NCI-H2196 (cell line): Measurements from ENCODE around the gene TLX2.

ENCODE experiments used
- DNase-seq: peaks from one replicate; lab custom pipeline; 2025; ENCODE audit not compliant: unreplicated experiment; lab: John Stamatoyannopoulos, UW

The TLX2 gene

DNA sequence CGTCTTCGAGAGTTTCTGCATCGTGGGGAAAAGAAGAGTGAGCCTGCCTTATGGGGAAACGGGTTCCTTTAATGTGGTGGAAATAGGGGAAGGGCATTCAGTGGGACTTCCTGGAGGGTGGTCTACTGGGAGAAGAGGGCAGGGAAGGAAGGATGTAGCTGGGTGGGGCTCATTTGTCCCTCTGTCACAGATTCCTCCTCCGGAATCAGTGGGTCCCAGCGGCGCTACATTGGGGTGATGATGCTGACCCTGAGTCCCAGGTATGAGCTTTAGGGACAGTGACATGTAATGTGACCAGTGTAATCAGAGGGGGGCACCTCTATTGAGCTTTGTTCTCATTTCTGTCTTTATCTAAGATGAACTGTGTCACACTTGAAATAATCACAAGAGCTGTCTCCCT, 17.4 kb downstream of the TLX2 start:
- DNase-seq: no peak

DNA sequence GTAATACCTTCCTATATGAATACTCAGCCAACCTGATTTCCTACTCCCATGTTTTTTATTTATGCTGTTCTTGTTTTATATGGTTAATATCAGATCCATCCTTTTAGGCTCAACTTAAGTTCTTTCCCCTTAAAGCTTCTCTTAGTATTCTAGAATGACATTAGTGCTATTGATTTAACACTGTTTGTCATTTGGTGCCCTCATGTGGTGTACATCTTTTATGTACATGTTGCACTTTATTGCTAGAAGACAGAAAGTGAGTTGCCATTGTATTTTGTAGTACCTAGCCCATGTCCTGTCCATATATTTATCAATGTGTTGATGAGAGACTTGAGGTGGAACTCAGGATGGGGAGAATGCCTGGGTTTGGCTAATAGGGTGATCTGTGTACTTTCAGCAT, 18.0 kb downstream of the TLX2 start:
- no peak for DNase-seq

DNA sequence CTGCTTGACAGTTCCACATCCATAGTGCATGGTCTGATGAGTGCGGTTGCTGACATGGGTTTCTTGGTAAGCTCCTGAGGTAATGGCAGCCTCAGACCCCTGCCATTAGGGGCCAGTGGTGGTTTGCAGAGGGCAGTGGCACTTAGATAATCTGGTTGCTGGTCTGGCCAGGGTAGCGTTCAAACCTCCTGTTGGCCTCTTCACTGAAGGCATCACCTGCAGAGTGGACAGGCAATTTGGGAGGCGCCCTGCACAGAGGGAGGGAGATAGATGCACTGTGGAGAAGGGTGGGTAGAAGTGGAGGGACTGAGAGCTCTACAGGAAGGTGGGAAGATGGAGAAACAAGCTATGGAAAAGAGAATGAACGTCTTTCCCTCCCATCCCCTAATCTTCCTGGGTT, 19.2 kb downstream of the TLX2 start:
- DNase-seq: no peak

DNA sequence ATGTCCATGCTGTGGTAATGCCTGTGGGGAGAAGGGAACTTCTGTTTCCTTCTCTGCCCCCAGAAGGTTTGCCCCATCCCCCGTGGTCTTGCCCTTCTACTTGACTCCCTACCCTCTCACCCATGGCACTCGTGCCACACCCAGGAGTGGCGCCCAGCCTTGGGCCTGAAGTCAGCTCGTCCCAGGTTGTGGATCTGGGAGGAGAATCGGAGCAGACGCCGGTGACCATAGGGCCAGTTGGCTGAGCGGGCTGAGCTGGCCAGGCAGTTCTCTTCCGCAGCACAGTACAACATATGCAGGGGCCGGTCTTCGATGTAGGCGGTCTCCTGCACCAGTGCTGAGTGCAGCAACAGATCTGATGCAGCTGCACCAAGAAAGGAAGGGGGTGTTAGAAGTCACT, 20.2 kb downstream of the TLX2 start:
- DNase-seq: no peak

DNA sequence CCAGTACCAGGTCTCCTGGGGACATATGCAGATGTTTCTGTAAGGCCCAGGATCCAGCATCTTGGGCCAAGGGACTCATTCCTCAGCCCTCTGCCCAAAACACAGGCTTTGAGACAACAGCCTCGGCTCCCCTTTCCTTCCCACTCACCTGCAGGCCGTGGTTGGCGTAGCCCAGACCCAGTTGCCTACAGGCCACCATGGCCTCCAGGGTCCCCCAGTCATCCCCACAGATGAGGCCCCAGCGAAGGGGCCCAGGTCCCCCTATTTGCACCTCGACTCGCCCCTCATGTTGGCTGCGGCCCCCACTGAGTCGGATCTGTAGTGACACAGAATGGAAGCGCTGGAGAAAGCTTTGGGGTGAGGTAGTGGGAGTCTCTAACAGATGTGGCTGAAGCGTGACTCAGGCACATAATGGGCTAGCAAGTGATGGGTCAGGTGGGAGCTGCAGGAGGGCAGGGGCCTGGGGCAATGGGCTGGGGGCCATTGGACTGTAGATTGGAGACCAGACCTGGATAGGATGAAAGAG, 21.3 kb downstream of the TLX2 start:
- DNase-seq: no peak

DNA sequence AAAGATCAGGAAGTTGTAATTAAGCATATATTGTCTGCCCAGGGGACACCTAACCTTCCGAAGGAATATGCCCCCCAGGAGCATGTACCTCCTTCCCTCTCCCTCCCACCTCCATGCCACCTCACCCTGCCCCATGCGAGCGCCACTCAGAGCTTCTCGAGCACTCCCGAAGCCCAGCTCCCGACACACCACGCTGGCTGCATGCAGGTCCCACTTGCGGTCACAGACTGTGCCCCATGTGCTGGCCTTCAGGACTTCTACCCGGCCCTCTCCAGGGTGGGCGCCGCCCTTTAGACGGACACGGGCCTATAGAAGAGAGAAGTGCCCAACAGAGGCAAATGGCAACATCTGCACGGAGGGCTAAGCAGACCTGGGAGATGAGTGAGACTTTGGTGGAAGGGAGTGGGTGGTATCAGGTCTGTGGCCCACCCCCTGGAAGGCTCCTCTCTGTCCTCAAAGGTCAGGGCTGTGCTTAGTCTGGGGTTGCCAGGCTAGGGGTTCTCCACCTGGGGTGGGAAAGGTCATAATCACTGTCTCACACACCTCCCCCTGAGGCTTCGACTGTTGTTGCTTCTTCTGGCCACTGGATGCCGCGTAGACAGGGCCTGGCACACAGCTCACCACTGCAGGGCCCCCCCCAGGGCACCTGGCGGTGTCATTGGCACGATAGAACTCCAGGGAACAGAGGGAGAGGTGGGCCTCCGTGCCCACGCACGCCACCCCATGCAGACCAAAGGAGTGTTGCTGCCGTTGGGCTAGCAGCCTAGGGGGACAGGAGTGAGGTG, 22.1 kb downstream of the TLX2 start:
- no peak for DNase-seq

DNA sequence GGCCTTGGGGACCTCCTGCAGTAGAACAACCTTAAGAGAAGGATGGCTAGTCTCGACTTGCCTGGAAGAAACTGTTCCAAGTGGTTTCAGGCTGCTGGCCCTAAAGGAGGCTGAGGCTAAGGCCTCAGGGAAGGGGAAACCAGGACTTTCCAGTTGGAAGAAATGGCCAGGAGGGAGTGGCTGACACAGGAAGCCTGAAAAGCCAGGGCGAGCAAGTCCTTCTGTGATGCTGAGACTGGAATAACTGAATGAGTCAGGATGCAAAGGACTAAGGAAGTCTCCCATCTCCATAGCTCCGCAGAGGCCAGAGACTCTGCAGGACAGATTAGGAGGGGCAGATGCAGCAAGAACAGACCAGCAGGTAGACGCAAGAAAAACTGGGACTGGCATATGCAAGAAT, 22.9 kb downstream of the TLX2 start:
- no peak for DNase-seq

DNA sequence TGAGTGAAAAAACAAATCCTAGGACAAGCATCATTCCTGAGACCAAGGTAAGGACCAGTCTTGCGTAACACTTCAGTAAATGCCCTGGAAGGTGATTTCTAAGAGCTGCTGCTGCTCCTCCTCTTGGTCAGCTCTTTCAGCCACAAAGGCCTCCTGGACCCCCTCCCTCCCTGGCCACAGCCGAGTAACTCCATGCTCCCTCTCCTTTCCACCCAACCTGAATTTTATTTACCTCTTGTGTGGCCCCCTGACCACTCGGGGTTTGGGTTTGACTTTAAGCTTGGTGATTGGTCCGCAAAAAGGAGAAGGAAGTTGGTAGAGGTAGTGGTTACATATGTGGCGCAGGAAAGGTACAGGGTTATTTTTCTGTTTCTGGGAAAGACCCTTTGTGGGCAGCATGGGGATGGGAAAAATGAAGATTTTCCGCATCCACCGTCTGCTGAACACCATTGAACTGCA, 24.7 kb downstream of the TLX2 start:
- no peak for DNase-seq

DNA sequence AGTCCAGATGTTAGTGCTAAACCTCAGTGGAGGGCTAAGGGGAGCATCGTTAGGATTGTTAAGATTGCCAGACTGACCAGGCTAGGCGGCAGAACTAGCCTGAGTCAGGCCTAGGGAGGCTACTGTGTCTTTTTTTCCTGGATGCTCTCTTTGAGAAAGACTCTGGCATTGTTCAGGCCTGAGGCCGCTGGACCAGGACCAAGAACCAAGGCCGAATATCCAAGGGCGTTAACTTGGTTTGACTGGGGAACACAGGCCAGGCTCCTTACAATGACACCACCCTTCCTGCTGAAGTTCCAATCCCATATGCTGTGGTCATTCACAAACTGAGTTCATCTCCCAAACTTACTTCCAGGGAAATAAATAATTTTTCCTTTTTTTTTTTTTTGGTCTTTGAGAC, 26.0 kb downstream of the TLX2 start:
- no peak for DNase-seq

DNA sequence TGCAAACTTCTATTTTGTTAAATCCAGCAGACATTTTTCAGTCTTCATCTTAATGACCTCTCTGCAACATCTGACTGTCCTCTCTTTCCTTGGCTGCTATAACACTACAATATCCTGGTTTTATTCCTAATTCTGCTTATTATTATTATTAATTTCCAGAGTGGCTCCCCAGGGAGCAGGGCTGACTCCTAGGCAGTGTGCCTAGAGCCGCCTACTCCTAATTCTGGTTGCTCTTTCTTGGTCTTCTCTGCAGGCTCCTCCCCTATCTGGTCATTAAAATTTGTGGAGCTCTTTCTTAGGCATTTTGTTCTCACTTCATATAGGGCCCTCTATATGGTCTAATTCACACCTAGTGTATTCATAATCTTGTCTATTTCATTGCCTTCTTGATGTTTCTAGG, 28.7 kb downstream of the TLX2 start:
- no peak for DNase-seq

DNA sequence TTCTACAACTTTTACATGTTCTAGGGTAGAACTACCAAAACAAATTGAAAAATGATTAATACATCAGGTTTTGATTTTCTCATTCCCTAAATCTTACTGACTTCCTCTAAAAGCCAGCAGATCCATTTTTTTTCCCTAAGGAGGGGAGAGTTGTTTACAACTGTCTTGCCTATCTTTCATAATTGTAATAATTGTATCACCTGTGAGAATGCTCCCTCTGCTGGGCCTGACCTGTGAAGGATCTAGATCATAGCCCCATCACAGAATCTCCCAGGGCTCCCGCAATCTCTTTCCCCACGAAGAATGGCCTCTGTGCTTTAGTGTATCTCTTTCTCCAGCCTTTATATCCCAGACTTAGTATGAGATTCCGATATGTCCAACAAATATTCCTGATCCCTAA, 30.4 kb downstream of the TLX2 start:
- DNase-seq: no peak

DNA sequence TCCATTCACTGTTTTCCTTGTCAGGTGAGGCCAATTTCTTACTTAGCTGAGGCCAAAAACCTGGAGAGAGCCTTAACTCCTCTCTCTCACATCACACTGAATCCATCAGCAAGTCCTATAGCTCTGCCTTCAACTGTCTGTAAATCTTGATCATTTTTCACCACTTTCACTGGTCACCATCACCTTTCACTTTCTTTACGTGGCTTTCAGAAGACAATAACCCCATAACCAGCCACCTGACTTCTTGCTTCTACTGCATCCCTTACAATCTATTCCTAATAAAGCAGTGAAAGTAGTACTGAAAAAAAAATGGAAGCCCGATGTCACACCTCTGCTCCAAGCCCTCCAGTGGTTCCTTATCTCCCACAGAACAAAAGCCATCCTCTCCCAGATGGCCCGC, 31.8 kb downstream of the TLX2 start:
- no peak for DNase-seq

DNA sequence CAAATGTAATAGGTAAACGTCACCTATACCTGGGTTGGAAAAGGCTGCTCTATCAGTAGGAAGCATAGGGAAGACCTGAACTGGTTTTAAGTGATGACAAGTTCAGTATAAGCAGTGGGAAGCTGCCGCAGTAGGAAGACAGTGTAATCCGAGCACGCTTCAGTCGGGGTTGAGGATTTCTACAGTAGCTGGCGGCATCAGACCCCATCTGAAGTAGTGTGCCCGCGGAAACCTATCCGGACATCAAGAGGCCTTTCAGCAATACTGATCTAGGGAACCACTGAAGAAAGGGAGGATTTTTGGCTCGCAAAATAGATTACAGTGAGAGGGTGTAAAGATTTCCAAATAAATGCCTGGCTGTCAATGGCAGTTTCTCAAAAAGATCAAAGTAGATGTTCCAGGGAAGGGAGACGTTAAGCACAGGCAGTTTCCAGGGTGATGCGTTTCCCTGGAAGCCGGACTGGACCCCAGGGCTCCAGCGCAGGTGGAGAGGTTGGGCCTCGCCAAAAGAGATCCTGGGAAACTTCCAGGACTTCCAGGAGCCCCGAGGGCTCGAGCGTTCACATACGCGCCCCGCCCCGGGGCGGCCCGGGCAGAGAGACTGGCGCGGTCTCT, 34.1 kb downstream of the TLX2 start:
- no peak for DNase-seq

DNA sequence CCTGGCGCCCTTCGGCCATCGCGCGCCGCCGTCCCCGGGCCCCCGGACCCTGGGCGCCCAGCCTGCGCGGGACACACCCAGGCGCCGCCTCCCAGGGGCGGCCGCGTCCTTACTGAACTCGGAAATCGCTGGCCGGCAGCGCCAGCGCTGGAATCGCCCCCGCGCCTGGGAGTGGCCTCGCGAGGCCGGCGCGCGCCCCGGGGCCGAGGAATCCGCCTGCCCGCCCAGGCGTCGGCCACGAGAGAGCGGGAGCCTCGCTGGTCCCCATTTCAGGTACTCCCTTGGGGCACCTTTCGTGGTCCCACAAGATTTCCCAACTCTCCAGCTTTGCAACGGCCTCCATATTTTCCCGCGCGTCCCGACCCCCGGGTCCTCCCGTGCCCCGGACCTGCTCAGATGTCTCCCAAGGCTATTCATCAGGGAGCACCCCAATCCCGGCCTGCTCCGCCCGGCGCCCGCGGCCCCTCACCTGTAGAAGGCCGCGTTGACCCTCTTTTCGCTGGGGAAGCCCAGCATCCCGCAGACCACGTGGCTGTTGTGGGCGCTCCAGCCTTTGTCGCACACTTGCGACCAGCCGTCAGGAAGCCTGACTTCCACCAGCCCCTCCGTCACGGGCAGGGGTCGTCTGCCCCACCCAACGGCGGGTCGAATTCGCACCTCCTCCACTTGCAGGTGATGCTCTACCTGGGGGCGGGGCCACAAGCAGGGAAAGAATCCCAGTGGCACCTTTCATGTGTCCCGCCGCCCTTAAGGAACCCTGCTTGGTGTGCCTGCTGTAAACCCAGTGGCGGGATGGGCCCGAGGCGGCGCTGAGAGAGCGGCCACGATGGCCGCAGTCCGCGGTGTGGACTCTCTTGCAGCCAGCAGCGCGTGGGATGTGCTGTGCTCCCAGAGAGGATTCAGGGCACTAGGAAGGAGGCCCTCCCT, 34.9 kb downstream of the TLX2 start:
- DNase-seq: peak; percentile 46

DNA sequence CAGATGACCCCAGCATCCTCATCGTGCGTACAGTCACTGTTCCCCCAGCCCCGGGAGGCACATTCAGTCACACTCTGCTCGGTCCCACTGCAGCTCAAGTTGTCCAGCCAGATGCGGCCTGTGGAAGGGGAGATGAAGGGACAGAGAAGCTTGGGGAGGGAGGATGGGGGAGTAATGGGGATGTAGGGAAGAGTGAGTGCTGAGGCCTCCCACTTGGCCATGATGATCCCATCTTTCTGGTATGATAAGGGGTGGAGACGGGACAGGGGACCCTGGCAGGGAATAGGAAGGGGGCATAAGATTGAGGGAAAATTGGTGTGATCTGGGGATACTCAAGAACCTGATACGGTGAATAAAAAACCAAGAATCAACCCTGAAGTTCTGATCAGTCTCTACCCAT, 36.0 kb downstream of the TLX2 start:
- DNase-seq: no peak

DNA sequence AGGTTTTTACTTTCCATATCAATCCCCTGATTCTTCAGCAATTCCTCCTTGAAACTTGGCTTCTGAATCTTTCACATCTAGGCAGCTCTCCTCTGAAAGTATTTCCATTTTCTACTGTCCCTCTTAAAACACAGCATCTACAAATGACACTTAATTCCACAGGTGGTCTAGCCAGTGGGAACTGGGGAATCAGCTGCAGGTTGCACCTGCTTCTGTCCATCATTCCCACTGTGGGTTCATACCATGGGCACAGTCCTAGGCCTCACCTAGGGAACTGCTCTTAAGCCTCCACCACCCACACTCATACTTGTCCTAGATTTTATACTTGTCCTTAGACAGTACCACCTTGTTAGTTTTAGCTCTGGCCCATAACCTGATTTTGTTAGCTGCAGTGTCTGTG, 37.3 kb downstream of the TLX2 start:
- DNase-seq: no peak

DNA sequence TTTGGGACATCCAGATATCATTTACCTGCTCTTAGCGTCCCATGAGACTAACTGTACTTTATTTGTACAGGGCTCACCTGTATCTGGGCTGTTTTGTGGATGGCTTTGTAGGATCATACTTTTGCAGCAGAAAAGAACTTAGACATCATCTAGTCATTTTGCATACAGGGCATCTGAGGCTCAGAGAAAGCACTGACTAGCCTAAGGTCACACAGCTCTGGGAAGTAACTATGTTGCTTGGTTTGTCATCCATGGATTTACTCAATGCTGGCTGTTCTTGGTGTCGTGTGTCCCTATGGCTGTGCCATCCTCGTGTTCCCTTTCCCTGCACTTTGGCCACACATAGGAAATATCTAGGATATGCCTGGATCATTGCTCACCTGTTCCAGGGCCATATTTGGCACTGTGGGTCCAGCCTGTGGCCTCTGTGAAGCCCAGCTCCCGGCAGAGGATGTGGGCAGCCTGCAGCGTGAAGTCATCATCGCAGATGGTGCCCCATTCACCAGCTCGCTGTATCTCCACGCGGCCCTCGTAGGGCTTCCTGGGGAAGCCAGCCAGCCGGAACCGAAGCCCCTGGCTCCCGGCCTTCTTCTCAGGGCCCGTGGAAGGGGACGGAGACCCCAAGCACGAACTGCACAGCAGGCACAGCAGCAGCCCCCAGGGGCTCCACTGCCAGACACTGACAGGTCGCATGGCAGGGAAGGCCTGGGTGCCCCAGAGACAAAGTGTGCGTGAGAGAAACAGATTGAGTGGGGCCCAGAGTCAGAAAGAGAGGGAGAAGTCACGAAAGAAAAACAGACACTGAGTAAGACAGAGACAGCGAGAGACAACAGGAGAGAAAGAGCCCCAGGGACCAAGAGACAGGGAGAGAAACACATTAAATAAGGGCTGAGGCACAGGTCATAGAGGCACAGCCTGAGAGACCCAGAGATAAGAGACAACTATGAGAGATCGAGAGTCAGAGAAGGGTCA, 38.0 kb downstream of the TLX2 start:
- no peak for DNase-seq

DNA sequence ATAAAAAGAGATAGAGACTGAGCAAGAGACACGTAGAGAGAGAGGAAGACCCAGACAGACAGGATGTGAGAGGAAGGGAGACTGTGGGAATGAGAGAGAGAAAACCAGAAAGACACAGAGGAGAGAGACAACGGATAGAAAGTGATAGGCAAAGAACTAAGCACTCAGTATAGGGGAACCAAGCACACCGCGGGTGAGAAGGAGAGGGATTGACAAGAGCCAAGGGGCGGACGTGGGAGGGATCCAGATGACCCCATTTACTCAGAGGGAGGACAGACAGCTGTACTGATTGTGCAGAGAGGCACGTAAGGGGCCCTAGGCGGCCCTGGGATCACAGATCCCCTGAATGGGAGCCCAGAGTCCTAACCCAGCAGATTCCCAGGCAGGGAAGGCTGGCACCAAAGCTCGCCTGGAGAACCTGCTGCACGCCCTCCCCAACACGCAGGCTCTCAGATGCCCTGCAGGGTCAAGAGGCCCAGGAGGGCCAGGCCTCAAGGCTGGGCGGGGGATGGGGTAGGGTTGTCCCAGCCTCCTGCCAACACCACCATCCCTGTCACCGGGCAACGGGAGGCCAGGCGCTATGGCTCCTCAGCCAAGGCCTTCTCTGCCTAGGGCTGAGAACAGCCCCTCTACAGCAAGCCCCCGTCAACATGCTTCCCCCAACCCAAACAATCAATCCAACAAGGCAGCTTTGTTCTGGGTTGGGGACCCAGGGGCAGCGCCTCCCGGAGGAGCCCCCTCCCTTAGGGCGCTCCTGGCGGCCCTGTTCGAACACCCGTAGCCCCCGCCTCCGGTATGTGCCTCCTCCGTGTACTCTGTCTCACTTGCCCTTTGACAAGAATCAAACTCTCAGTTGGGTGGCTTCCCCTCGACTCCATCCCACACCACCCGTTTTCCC, 38.9 kb downstream of the TLX2 start:
- DNase-seq: peak; percentile 22
